Endodermal cell (in vitro differentiated cells): Measurements from ENCODE around the gene C1QTNF3. TPM values are rescaled to one million over a fixed set of nuclear protein-coding genes. Genes with fewer than 3 reads are reported as not detected.

Experiments
- DNase-seq: peaks from one replicate; pipeline ENCODE4 v3.0.0-alpha.2; 2017
- H3K27ac ChIP-seq: 2 replicates; pipeline ENCODE4 v1.5.1; 2013; ENCODE audit warnings: mild to moderate bottlenecking, low read depth, low read length, moderate library complexity
- H3K27me3 ChIP-seq: 2 replicates; pipeline ENCODE4 v1.6.1; 2013; ENCODE audit warnings: mild to moderate bottlenecking, low read length, moderate library complexity; ENCODE audit not compliant: insufficient read depth, control insufficient read depth, poor library complexity, severe bottlenecking
- H3K36me3 ChIP-seq: 2 replicates; pipeline ENCODE4 v1.7.0; 2013; ENCODE audit warnings: mild to moderate bottlenecking, low read length, moderate library complexity; ENCODE audit not compliant: control insufficient read depth, insufficient read depth
- H3K4me1 ChIP-seq: one replicate; pipeline ENCODE4 v1.7.0; 2013; ENCODE audit warnings: low read length; ENCODE audit not compliant: control insufficient read depth, insufficient read depth
- H3K4me3 ChIP-seq: 2 replicates; pipeline ENCODE4 v1.5.1; 2013; ENCODE audit warnings: mild to moderate bottlenecking, low read length, moderate library complexity
- H3K9ac ChIP-seq: 2 replicates; pipeline ENCODE4 v1.6.1; 2013; ENCODE audit warnings: mild to moderate bottlenecking, low read length, moderate library complexity; ENCODE audit not compliant: poor library complexity, severe bottlenecking; ENCODE audit errors: extremely low read depth
- H3K9me3 ChIP-seq: 2 replicates; pipeline ENCODE4 v1.6.1; 2013; ENCODE audit warnings: mild to moderate bottlenecking, low read length, moderate library complexity; ENCODE audit not compliant: control insufficient read depth
- H3K27ac Mint-ChIP-seq: 2 replicates; pipeline ENCODE4 v1.8.0; 2020; ENCODE audit warnings: mixed read lengths
- H3K27me3 Mint-ChIP-seq: 2 replicates; pipeline ENCODE4 v1.8.0; 2021; ENCODE audit warnings: mild to moderate bottlenecking, mixed read lengths; ENCODE audit not compliant: insufficient read depth
- H3K36me3 Mint-ChIP-seq: 2 replicates; pipeline ENCODE4 v1.8.0; 2020; ENCODE audit warnings: low read depth, mixed read lengths
- H3K4me1 Mint-ChIP-seq: 2 replicates; pipeline ENCODE4 v1.8.0; 2020; ENCODE audit warnings: mixed read lengths
- H3K4me3 Mint-ChIP-seq: 2 replicates; pipeline ENCODE4 v1.8.0; 2020; ENCODE audit warnings: mild to moderate bottlenecking, moderate library complexity, mixed read lengths
- H3K9me3 Mint-ChIP-seq: 2 replicates; pipeline ENCODE4 v1.8.0; 2020; ENCODE audit warnings: mild to moderate bottlenecking, mixed read lengths
- WGBS, 2 experiments: methylation state at CpG; one replicate each; pipeline versions ENCODE4 v1.1.5 to v1.1.7; 2013; ENCODE audit warnings: missing lambda C conversion rate in 2 of 2, mixed read lengths in 1 of 2; ENCODE audit not compliant: insufficient coverage in 1 of 2, insufficient read length in 1 of 2; 5-methylcytosine and 5-hydroxymethylcytosine counted together
- total RNA-seq, 2 donors: library from RNA; stranded (reverse); fragmentation: NEBNext Ultra II Directional in 1 of 2; extraction: Animal tissue kit (Norgen Biotek cat#: 25700) in 1 of 2; gene quantifications; 2 replicates in 1 of 2; 3 replicates in 1 of 2; pipeline ENCODE4 v1.2.1, GENCODE V29; 2021
- TF ChIP-seq, protein P1 (sequence below): fragments of 200-600 bp; sonication (generic); conservative IDR thresholded peaks from 2 replicates; pipeline ENCODE4 v1.5.0; 2021; ENCODE audit warnings: antibody characterized with exemption, mild to moderate bottlenecking

C1QTNF3 gene
- total RNA-seq, 2 donors from 2014 or later: 5.0 to 7.2 TPM

DNA sequence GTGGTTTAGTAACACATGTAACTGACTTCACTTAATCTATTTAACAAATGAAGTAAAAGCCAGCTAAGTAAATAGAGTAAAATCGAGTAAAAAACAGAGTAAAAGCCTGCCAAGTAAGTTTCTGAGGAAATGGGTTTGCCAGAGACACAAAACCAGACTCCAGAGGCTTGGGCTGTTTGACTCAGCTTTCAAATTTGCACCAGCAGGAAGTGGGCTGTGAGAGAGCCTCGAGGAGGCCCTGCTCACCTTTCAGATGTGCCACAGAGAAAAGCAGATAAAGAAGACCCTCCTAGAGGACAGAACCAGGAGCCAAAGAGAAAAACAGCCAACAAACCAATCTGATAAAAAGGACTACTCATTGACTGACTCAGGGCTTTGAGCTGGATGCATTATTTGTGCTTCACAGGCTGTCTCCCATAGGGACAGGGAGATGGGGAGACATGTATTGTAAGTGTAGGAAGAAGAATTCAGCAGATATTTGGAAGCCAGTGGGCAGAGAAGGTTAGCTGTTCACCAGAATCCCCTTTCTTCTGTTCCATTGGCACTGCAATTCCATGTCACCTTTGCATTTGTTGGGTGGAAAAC is 20.8 kb downstream of the C1QTNF3 start:
- no peak for DNase-seq
- H3K27me3 ChIP-seq: no peaks in the 10 kb centered on the region
- no peaks in the 10 kb centered on the region for H3K36me3 ChIP-seq
- Mint-ChIP-seq H3K4me3 (no peak overlapping the region), H3K27me3 (no peaks in the 10 kb centered on the region), H3K27ac (peak overlapping the region; percentile 67), H3K36me3 (peaks cover 20% of the 10 kb centered on the region), H3K4me1 (peaks cover 13% of the 10 kb centered on the region), H3K9me3 (no peaks in the 10 kb centered on the region)
- no peak overlapping the region for H3K9ac ChIP-seq
- TF ChIP-seq, protein P1, sequence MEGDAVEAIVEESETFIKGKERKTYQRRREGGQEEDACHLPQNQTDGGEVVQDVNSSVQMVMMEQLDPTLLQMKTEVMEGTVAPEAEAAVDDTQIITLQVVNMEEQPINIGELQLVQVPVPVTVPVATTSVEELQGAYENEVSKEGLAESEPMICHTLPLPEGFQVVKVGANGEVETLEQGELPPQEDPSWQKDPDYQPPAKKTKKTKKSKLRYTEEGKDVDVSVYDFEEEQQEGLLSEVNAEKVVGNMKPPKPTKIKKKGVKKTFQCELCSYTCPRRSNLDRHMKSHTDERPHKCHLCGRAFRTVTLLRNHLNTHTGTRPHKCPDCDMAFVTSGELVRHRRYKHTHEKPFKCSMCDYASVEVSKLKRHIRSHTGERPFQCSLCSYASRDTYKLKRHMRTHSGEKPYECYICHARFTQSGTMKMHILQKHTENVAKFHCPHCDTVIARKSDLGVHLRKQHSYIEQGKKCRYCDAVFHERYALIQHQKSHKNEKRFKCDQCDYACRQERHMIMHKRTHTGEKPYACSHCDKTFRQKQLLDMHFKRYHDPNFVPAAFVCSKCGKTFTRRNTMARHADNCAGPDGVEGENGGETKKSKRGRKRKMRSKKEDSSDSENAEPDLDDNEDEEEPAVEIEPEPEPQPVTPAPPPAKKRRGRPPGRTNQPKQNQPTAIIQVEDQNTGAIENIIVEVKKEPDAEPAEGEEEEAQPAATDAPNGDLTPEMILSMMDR: no peak
- H3K27ac ChIP-seq: no peak overlapping the region
- no peaks in the 10 kb centered on the region for H3K4me1 ChIP-seq
- H3K9me3 ChIP-seq: no peaks in the 10 kb centered on the region
- no peak overlapping the region for H3K4me3 ChIP-seq
- WGBS, 2 experiments: 61 to 74% methylated on average over 2 of the region's 2 CpGs

DNA sequence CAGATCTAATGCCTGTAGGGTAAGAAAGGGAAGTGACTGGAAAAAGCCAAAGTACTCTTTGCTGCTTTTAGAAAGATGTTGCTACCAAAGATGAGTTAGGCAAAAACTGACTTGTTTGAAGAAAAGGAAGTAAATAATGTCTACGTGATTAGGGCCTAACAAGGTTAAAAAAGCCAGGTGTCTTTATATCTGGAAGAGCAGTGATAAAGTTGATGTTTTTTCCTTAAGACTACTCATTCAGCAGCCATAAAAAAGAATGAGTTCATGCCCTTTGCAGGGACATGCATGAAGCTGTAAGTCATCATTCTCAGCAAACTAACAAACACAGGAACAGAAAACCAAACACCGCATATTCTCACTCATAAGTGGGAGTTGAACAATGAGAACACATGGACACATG is 21.7 kb downstream of the C1QTNF3 start:
- Mint-ChIP-seq H3K36me3 (peaks cover 20% of the 10 kb centered on the region), H3K27me3 (no peaks in the 10 kb centered on the region), H3K27ac (peak overlapping the region; percentile 37), H3K4me1 (peaks cover 13% of the 10 kb centered on the region), H3K9me3 (no peaks in the 10 kb centered on the region), H3K4me3 (no peak overlapping the region)
- Histone ChIP-seq H3K4me3 (no peak overlapping the region), H3K9ac (no peak overlapping the region), H3K27ac (no peak overlapping the region), H3K9me3 (no peaks in the 10 kb centered on the region), H3K36me3 (no peaks in the 10 kb centered on the region), H3K4me1 (no peaks in the 10 kb centered on the region), H3K27me3 (no peaks in the 10 kb centered on the region)
- WGBS, 2 experiments: 99 to 100% methylated on average over 1 to 2 of the region's 2 CpGs
- TF ChIP-seq, protein P1: no peak
- no peak for DNase-seq

DNA sequence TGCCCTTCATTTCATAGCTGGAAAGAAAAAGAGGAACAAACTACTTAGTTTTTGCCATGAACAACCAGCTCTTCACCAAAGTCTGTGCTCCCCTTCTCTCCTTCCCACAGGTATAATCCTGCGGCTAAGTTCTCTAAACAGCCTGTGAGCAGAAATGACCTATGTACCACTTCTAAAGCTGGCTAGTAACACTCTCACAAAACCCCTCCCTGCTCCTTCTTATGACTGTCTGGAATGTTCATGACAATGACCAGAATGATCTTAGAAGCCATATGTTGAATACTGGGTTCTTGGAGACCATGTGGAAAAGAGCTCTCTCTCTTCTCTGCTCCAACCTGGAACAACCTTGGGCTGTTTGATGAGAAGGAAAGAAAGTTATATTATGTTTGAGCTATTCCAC is 22.3 kb downstream of the C1QTNF3 start:
- Histone ChIP-seq H3K9ac (no peak overlapping the region), H3K27me3 (no peaks in the 10 kb centered on the region), H3K27ac (no peak overlapping the region), H3K36me3 (no peaks in the 10 kb centered on the region), H3K4me1 (no peaks in the 10 kb centered on the region), H3K9me3 (no peaks in the 10 kb centered on the region), H3K4me3 (no peak overlapping the region)
- peaks cover 20% of the 10 kb centered on the region for H3K36me3 Mint-ChIP-seq
- no peaks in the 10 kb centered on the region for H3K9me3 Mint-ChIP-seq
- no peak overlapping the region for H3K27ac Mint-ChIP-seq
- DNase-seq: no peak
- no peaks in the 10 kb centered on the region for H3K27me3 Mint-ChIP-seq
- WGBS, 2 experiments: 96 to 100% methylated on average over 1 of the region's 1 CpG
- TF ChIP-seq, protein P1: no peak
- H3K4me3 Mint-ChIP-seq: no peak overlapping the region
- H3K4me1 Mint-ChIP-seq: peaks cover 13% of the 10 kb centered on the region
